ENCODE data around the gene C1orf21. TPM values are rescaled to one million over a fixed set of nuclear protein-coding genes. Genes with fewer than 3 reads are reported as not detected.

The C1orf21 gene
- total RNA-seq, 1 experiment from 2014 or later, result 28.5 TPM

DNA sequence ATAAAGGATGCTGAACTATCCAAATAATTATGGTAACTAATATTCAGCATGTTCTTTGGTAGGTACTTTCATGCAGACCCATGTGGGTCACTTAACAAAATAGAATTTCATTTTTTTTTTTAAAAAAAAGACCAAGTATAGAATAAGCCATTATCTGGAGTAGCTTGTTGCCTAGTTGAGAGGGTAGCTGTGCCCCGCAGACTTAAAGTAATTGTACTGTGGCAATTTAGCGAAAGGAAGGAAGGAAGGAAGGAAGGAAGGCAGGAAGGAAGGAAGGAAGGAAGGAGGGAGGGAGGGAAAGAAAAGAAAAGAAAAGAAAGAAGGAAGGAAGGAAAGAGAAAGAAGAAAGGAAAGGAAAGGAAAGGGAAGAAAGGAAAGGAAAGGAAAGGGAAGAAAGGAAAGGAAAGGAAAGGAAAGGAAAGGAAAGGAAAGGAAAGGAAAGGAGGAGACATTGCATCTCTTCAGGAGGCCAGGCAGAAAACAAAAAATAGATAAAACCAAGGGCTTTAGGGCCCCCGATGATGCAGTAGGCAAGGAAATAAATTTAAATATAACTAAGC lies 35.3 kb upstream of the C1orf21 start (continued):
- TF ChIP-seq ZNF219 (CRISPR knock-in tag; IDR thresholded peaks at IDR 0.05; ENCODE audit: borderline replicate concordance) (no peak), GABPB1 (CRISPR knock-in tag; IDR thresholded peaks at IDR 0.05) (no peak), SOX15 (CRISPR knock-in tag; IDR thresholded peaks at IDR 0.05) (no peak)
- TF ChIP-seq, protein P1, sequence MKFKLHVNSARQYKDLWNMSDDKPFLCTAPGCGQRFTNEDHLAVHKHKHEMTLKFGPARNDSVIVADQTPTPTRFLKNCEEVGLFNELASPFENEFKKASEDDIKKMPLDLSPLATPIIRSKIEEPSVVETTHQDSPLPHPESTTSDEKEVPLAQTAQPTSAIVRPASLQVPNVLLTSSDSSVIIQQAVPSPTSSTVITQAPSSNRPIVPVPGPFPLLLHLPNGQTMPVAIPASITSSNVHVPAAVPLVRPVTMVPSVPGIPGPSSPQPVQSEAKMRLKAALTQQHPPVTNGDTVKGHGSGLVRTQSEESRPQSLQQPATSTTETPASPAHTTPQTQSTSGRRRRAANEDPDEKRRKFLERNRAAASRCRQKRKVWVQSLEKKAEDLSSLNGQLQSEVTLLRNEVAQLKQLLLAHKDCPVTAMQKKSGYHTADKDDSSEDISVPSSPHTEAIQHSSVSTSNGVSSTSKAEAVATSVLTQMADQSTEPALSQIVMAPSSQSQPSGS (CRISPR knock-in tag; IDR thresholded peaks at IDR 0.05; ENCODE audit: borderline replicate concordance, low read depth), result no peak
- TF ChIP-seq, protein P2, sequence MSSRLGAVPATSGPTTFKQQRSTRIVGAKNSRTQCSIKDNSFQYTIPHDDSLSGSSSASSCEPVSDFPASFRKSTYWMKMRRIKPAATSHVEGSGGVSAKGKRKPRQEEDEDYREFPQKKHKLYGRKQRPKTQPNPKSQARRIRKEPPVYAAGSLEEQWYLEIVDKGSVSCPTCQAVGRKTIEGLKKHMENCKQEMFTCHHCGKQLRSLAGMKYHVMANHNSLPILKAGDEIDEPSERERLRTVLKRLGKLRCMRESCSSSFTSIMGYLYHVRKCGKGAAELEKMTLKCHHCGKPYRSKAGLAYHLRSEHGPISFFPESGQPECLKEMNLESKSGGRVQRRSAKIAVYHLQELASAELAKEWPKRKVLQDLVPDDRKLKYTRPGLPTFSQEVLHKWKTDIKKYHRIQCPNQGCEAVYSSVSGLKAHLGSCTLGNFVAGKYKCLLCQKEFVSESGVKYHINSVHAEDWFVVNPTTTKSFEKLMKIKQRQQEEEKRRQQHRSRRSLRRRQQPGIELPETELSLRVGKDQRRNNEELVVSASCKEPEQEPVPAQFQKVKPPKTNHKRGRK (CRISPR knock-in tag; IDR thresholded peaks at IDR 0.05; ENCODE audit: borderline replicate concordance), result no peak
- TF ChIP-seq, protein P3, sequence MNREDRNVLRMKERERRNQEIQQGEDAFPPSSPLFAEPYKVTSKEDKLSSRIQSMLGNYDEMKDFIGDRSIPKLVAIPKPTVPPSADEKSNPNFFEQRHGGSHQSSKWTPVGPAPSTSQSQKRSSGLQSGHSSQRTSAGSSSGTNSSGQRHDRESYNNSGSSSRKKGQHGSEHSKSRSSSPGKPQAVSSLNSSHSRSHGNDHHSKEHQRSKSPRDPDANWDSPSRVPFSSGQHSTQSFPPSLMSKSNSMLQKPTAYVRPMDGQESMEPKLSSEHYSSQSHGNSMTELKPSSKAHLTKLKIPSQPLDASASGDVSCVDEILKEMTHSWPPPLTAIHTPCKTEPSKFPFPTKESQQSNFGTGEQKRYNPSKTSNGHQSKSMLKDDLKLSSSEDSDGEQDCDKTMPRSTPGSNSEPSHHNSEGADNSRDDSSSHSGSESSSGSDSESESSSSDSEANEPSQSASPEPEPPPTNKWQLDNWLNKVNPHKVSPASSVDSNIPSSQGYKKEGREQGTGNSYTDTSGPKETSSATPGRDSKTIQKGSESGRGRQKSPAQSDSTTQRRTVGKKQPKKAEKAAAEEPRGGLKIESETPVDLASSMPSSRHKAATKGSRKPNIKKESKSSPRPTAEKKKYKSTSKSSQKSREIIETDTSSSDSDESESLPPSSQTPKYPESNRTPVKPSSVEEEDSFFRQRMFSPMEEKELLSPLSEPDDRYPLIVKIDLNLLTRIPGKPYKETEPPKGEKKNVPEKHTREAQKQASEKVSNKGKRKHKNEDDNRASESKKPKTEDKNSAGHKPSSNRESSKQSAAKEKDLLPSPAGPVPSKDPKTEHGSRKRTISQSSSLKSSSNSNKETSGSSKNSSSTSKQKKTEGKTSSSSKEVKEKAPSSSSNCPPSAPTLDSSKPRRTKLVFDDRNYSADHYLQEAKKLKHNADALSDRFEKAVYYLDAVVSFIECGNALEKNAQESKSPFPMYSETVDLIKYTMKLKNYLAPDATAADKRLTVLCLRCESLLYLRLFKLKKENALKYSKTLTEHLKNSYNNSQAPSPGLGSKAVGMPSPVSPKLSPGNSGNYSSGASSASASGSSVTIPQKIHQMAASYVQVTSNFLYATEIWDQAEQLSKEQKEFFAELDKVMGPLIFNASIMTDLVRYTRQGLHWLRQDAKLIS (CRISPR knock-in tag; IDR thresholded peaks at IDR 0.05; ENCODE audit: borderline replicate concordance), result no peak

DNA sequence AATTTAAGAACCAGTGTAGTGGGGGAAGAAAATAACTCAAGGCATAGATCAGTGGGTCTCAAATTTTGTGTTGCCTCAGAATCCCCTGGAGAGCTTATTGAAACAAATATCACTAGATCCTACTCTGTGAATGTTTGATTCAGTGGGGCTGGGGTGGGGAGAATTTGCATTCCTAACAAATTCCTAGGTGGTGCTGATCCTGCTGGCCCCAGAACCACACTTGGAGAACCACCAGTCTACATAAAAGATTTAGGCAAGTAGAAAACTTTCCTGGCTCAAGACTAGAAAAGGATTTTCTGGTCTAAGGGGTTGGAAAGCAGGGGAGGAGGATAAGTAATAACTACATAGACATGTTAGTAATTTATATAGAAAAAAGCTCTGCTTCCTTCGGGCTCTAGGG lies 34.1 kb upstream of the C1orf21 start:
- H3K4me3 Mint-ChIP-seq, result no peak overlapping the region
- TF ChIP-seq TCF7 (CRISPR knock-in tag; IDR thresholded peaks at IDR 0.05; ENCODE audit: low read depth) (no peak), MYBL2 (CRISPR knock-in tag; IDR thresholded peaks at IDR 0.05) (no peak), ELF4 (CRISPR knock-in tag; IDR thresholded peaks at IDR 0.05; ENCODE audit: low read depth) (no peak), ETV6 (CRISPR knock-in tag; IDR thresholded peaks at IDR 0.05) (no peak), ZNF219 (CRISPR knock-in tag; IDR thresholded peaks at IDR 0.05; ENCODE audit: borderline replicate concordance) (no peak), ZNF416 (CRISPR knock-in tag; IDR thresholded peaks at IDR 0.05) (no peak), CREB1 (CRISPR knock-in tag; IDR thresholded peaks at IDR 0.05) (no peak), FOXP1 (CRISPR knock-in tag; IDR thresholded peaks at IDR 0.05; ENCODE audit: borderline replicate concordance) (no peak), ZNF423 (CRISPR knock-in tag; IDR thresholded peaks at IDR 0.05) (no peak), GTF2I (CRISPR knock-in tag; conservative IDR thresholded peaks at IDR 0.05) (no peak), SMAD3 (CRISPR knock-in tag; IDR thresholded peaks at IDR 0.05; ENCODE audit: borderline replicate concordance) (no peak), RELA (CRISPR knock-in tag; IDR thresholded peaks at IDR 0.05; ENCODE audit: borderline replicate concordance) (no peak)
- TF ChIP-seq, protein P4, sequence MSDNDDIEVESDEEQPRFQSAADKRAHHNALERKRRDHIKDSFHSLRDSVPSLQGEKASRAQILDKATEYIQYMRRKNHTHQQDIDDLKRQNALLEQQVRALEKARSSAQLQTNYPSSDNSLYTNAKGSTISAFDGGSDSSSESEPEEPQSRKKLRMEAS (CRISPR knock-in tag; IDR thresholded peaks at IDR 0.05), result no peak
- TF ChIP-seq, protein P5, sequence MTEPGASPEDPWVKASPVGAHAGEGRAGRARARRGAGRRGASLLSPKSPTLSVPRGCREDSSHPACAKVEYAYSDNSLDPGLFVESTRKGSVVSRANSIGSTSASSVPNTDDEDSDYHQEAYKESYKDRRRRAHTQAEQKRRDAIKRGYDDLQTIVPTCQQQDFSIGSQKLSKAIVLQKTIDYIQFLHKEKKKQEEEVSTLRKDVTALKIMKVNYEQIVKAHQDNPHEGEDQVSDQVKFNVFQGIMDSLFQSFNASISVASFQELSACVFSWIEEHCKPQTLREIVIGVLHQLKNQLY (CRISPR knock-in tag; IDR thresholded peaks at IDR 0.05), result no peak
- TF ChIP-seq, protein P3 (CRISPR knock-in tag; IDR thresholded peaks at IDR 0.05; ENCODE audit: borderline replicate concordance), result no peak
- TF ChIP-seq, protein P6, sequence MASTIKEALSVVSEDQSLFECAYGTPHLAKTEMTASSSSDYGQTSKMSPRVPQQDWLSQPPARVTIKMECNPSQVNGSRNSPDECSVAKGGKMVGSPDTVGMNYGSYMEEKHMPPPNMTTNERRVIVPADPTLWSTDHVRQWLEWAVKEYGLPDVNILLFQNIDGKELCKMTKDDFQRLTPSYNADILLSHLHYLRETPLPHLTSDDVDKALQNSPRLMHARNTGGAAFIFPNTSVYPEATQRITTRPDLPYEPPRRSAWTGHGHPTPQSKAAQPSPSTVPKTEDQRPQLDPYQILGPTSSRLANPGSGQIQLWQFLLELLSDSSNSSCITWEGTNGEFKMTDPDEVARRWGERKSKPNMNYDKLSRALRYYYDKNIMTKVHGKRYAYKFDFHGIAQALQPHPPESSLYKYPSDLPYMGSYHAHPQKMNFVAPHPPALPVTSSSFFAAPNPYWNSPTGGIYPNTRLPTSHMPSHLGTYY (CRISPR knock-in tag; IDR thresholded peaks at IDR 0.05), result no peak
- ChIA-PET POLR2A (no interaction called here), CTCF (no interaction called here)
- no peak for DNase-seq (ENCODE audit: low spot score)
- ATAC-seq, result no peak
- H3K27ac Mint-ChIP-seq, result no peak overlapping the region
- no peaks in the 10 kb centered on the region for H3K4me1 Mint-ChIP-seq
- H3K9me3 Mint-ChIP-seq, result no peaks in the 10 kb centered on the region
- no peaks in the 10 kb centered on the region for H3K27me3 Mint-ChIP-seq (ENCODE audit: low read depth)
- no peaks in the 10 kb centered on the region for H3K36me3 Mint-ChIP-seq

Measured in WTC11 (cell line).